Neural cell (in vitro differentiated cells): Measurements from ENCODE around the gene PTTG1. TPM values are rescaled to one million over a fixed set of nuclear protein-coding genes. Genes with fewer than 3 reads are reported as not detected.

Experiments
- H2AFZ ChIP-seq: fragments of 200-600, 300-800 bp; sonication (generic), shearing (Covaris generic); 2 replicates; pipeline ENCODE4 v1.6.0; 2014; ENCODE audit warnings: low read depth, mild to moderate bottlenecking, antibody characterized with exemption, low read length, moderate library complexity
- H3F3A ChIP-seq: fragments of 200-600 bp; shearing (Covaris generic); 2 replicates; pipeline ENCODE4 v1.6.1; 2016; ENCODE audit warnings: mild to moderate bottlenecking, moderate library complexity, mixed read lengths, antibody characterized with exemption, low read length; ENCODE audit not compliant: insufficient read depth, poor library complexity, severe bottlenecking
- H3K27ac ChIP-seq: fragments of 200-600, 300-800 bp; sonication (generic), shearing (Covaris generic); 2 replicates; pipeline ENCODE4 v1.5.1; 2014; ENCODE audit warnings: mild to moderate bottlenecking, low read length, moderate library complexity
- H3K27me3 ChIP-seq: fragments of 300-800, 200-600 bp; sonication (generic), shearing (Covaris generic); 2 replicates; pipeline ENCODE4 v1.6.0; 2014; ENCODE audit warnings: mild to moderate bottlenecking, low read depth, low read length, moderate library complexity; ENCODE audit not compliant: insufficient read depth
- H3K36me3 ChIP-seq: fragments of 300-800, 200-600 bp; sonication (generic), shearing (Covaris generic); 2 replicates; pipeline ENCODE4 v1.5.1; 2014; ENCODE audit warnings: mild to moderate bottlenecking, antibody characterized with exemption, low read length, moderate library complexity; ENCODE audit not compliant: insufficient read depth
- H3K4me2 ChIP-seq: fragments of 300-800, 200-600 bp; sonication (generic), shearing (Covaris generic); 2 replicates; pipeline ENCODE4 v1.6.0; 2014; ENCODE audit warnings: mild to moderate bottlenecking, low read length
- H3K4me3 ChIP-seq: fragments of 300-800, 200-600 bp; sonication (generic), shearing (Covaris generic); 2 replicates; pipeline ENCODE4 v1.5.1; 2014; ENCODE audit warnings: mild to moderate bottlenecking, low read length, moderate library complexity
- H3K79me2 ChIP-seq: fragments of 200-600 bp; shearing (Covaris generic); replicated peaks from 2 replicates; pipeline ENCODE4 v1.6.0; 2014; ENCODE audit warnings: mild to moderate bottlenecking, low read length, moderate library complexity; ENCODE audit not compliant: insufficient read depth
- H3K9ac ChIP-seq: fragments of 300-800, 200-600 bp; sonication (generic), shearing (Covaris generic); 2 replicates; pipeline ENCODE4 v1.6.1; 2016; ENCODE audit warnings: mild to moderate bottlenecking, low read length, mixed read lengths
- H3K9me2 ChIP-seq: fragments of 200-600 bp; shearing (Covaris generic); 2 replicates; pipeline ENCODE4 v1.6.1; 2016; ENCODE audit warnings: mild to moderate bottlenecking, low read length, mixed read lengths; ENCODE audit not compliant: insufficient read depth
- H3K9me3 ChIP-seq: fragments of 200-600, 300-800 bp; sonication (generic), shearing (Covaris generic); 2 replicates; pipeline ENCODE4 v1.6.1; 2016; ENCODE audit warnings: mild to moderate bottlenecking, mixed run types, low read length, moderate library complexity, mixed read lengths
- H4K20me1 ChIP-seq: fragments of 200-600 bp; shearing (Covaris generic); 2 replicates; pipeline ENCODE4 v1.6.1; 2016; ENCODE audit warnings: mild to moderate bottlenecking, mixed run types; ENCODE audit not compliant: insufficient read depth
- EP300 ChIP-seq: fragments of 450-650 bp; conservative IDR thresholded peaks from 2 replicates; pipeline ENCODE4 v1.6.1; 2014; ENCODE audit warnings: antibody characterized with exemption, mild to moderate bottlenecking, moderate library complexity; ENCODE audit not compliant: poor library complexity, severe bottlenecking
- EZH2 ChIP-seq: fragments of 200-600, 300-800 bp; shearing (Covaris generic), sonication (generic); IDR thresholded peaks from 2 replicates; pipeline ENCODE4 v1.6.1; 2014; ENCODE audit warnings: antibody characterized with exemption, low read length, borderline replicate concordance, mild to moderate bottlenecking; ENCODE audit not compliant: insufficient read depth, poor library complexity, severe bottlenecking
- MXI1 ChIP-seq: fragments of 450-650 bp; conservative IDR thresholded peaks from 2 replicates; pipeline ENCODE4 v1.6.1; 2014; ENCODE audit warnings: antibody characterized with exemption, mild to moderate bottlenecking; ENCODE audit not compliant: poor library complexity, severe bottlenecking
- POLR2AphosphoS5 ChIP-seq: IDR thresholded peaks from 2 replicates; pipeline ENCODE4 v1.6.1; 2012
- RAD21 ChIP-seq: fragments of 450-650 bp; conservative IDR thresholded peaks from 2 replicates; pipeline ENCODE4 v1.6.1; 2014; ENCODE audit warnings: antibody characterized with exemption, mild to moderate bottlenecking, moderate library complexity
- SMC3 ChIP-seq: fragments of 450-650 bp; conservative IDR thresholded peaks from 2 replicates; pipeline ENCODE4 v1.6.1; 2014; ENCODE audit warnings: antibody characterized with exemption, mild to moderate bottlenecking, moderate library complexity; ENCODE audit not compliant: poor library complexity
- TAF1 ChIP-seq: IDR thresholded peaks from 2 replicates; pipeline ENCODE4 v1.6.1; 2012; ENCODE audit warnings: low read depth
- polyA plus RNA-seq: library from polyadenylated mRNA; depleted of rRNA; stranded (reverse); fragments of >200 nt; gene quantifications from 2 replicates; pipeline ENCODE4 v1.2.3, GENCODE V29; 2014
- TF ChIP-seq, protein P1 (sequence below): fragments of 450-650 bp; IDR thresholded peaks from 2 replicates; pipeline ENCODE4 v1.5.1; 2014; ENCODE audit warnings: antibody characterized with exemption, mild to moderate bottlenecking, moderate library complexity; ENCODE audit not compliant: poor library complexity, severe bottlenecking
- TF ChIP-seq, protein P2 (sequence below): IDR thresholded peaks from 2 replicates; pipeline ENCODE4 v1.6.1; 2012; ENCODE audit warnings: borderline replicate concordance

The PTTG1 gene
- polyA plus RNA-seq, 1 donor from 2014 or later = 42.6 TPM

DNA sequence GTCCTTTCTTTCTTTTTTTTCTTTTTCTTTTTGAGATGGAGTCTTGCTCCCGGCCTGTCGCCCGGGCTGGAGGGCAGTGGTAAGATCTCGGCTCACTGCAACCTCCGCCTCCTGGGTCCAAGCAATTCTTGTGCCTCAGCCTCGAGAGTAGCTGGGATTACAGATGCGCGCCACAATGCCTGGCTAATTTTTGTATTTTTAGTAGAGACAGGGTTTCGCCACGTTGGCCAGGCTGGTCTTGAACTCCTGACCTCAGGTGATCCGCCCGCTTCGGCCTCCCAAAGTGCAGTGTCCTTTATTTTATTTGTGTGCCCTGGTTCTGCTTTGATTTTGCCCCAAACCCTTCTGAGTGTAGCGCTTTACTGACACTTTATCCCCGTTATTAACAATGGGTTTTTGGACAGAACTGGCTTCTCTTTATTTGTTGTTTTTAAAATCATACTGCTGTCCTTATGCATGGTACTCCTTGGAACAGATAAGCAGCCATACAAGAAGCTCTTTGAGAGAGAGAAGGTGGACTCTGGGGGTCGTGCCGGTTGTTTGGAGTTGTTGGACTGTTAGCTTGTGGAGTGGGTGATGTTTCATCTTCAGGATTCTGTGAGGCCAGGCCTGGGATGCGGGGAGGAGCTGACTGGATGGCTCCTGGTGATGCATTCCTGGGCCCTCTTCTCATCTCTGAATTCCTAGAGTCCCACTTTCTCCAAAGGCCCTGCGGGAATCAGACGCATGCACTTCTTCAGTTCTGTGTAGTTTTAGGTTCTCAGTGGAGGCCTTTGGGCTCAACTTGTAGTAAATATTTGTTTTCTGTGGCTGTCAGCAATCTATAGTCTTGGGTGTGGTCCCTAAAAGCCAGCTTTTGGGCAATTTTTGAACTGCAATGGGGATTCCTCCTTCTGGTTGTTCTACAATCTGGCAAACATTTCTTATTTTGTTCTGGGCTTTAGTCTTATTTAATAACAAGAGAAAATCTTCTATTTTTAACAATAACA is 47.8 kb downstream of the PTTG1 start:
- no peak overlapping the region for H3K4me3 ChIP-seq

DNA sequence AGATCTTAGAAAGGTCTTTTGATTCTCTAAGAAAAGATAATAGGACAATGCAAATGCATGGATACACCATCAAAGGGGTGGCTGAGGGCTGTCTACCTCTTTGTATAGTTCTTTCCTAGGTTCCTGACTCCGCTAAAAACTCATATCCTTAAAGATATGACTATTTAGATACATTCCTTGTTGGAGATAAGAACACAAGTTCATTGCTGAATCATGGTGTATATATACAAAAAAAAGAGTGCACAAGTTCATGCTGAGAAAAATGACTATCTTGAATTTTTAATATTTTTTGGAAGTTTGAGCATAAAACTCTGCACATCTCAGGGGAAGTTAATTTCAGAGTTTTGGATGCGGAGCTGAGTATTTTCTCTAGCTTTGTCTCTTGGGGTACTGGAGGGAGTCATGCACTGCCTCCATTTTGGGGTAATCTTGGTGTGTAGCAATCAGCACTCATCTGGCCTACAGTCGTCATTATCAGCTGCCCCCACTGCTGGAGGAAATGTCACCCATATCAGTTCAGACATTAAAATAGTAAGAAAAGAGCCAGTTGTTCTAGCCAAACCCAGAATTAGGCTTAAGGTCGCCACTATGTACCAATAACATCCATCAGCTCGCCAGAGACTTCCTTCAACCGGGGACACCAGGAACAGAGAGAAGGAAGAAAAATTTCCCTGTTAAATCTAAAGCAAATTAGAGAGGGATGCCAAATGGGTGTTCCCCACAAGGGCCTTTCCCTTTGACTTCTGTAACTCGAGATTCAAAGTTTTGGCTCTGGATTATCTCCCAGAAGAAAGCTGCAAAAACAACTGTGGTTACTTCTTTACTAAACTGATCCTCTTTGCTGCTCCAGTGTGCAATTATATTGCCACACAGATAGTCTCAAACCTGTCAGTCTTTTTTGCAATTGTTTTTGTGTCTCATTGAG is 49.0 kb downstream of the PTTG1 start:
- Histone ChIP-seq H3K9me2 (no peaks in the 10 kb centered on the region), H3K36me3 (no peaks in the 10 kb centered on the region), H2AFZ (no peak overlapping the region), H3K4me2 (no peak overlapping the region), H4K20me1 (no peaks in the 10 kb centered on the region), H3K9me3 (no peaks in the 10 kb centered on the region), H3K4me3 (no peak overlapping the region), H3K27me3 (no peaks in the 10 kb centered on the region), H3F3A (no peaks in the 10 kb centered on the region), H3K9ac (no peak overlapping the region), H3K79me2 (no peaks in the 10 kb centered on the region), H3K27ac (no peak overlapping the region)
- TF ChIP-seq RAD21 = no peak
- no peak for TF ChIP-seq SMC3
- no peak for TF ChIP-seq EP300
- TF ChIP-seq POLR2AphosphoS5 = no peak

More for the DNA sequence above, 47.8 kb downstream of the PTTG1 start:
- Histone ChIP-seq H3K4me2 (no peak overlapping the region), H3K9me3 (no peaks in the 10 kb centered on the region), H3K36me3 (no peaks in the 10 kb centered on the region), H3K27ac (no peak overlapping the region), H3K9me2 (no peaks in the 10 kb centered on the region), H3K9ac (no peak overlapping the region), H3F3A (no peaks in the 10 kb centered on the region), H4K20me1 (no peaks in the 10 kb centered on the region), H2AFZ (no peak overlapping the region), H3K79me2 (no peaks in the 10 kb centered on the region), H3K27me3 (no peaks in the 10 kb centered on the region)
- TF ChIP-seq TAF1 (no peak), POLR2AphosphoS5 (no peak), SMC3 (no peak)
- TF ChIP-seq, protein P1, sequence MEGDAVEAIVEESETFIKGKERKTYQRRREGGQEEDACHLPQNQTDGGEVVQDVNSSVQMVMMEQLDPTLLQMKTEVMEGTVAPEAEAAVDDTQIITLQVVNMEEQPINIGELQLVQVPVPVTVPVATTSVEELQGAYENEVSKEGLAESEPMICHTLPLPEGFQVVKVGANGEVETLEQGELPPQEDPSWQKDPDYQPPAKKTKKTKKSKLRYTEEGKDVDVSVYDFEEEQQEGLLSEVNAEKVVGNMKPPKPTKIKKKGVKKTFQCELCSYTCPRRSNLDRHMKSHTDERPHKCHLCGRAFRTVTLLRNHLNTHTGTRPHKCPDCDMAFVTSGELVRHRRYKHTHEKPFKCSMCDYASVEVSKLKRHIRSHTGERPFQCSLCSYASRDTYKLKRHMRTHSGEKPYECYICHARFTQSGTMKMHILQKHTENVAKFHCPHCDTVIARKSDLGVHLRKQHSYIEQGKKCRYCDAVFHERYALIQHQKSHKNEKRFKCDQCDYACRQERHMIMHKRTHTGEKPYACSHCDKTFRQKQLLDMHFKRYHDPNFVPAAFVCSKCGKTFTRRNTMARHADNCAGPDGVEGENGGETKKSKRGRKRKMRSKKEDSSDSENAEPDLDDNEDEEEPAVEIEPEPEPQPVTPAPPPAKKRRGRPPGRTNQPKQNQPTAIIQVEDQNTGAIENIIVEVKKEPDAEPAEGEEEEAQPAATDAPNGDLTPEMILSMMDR = no peak

DNA sequence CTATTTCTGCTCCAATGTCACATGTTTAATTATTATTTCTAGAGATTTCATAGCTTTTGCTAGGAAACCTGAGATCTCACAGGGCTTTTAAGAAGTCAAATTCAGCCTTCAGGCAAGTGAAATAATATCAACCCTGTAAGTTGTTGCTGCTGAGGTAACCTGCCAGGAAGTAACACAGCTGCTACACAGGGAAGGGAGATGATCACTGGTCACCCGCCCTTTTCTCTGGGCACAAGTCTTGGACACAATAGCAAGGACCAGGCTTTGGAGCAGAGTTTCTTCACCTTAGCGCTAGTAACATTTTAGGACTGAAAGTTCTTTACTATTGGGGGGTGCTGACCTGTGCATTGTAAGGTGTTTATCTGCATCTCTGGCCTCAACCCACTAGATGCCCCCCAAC is 50.1 kb downstream of the PTTG1 start:
- no peak overlapping the region for H3K27ac ChIP-seq
- H4K20me1 ChIP-seq = no peaks in the 10 kb centered on the region
- H3K9me2 ChIP-seq = no peaks in the 10 kb centered on the region
- no peaks in the 10 kb centered on the region for H3F3A ChIP-seq
- H3K4me3 ChIP-seq = no peak overlapping the region
- H3K36me3 ChIP-seq = no peaks in the 10 kb centered on the region
- H2AFZ ChIP-seq = no peak overlapping the region
- no peak overlapping the region for H3K9ac ChIP-seq
- no peak for TF ChIP-seq SMC3
- TF ChIP-seq EZH2 = no peak
- no peak for TF ChIP-seq POLR2AphosphoS5
- TF ChIP-seq TAF1 = no peak
- TF ChIP-seq, protein P2, sequence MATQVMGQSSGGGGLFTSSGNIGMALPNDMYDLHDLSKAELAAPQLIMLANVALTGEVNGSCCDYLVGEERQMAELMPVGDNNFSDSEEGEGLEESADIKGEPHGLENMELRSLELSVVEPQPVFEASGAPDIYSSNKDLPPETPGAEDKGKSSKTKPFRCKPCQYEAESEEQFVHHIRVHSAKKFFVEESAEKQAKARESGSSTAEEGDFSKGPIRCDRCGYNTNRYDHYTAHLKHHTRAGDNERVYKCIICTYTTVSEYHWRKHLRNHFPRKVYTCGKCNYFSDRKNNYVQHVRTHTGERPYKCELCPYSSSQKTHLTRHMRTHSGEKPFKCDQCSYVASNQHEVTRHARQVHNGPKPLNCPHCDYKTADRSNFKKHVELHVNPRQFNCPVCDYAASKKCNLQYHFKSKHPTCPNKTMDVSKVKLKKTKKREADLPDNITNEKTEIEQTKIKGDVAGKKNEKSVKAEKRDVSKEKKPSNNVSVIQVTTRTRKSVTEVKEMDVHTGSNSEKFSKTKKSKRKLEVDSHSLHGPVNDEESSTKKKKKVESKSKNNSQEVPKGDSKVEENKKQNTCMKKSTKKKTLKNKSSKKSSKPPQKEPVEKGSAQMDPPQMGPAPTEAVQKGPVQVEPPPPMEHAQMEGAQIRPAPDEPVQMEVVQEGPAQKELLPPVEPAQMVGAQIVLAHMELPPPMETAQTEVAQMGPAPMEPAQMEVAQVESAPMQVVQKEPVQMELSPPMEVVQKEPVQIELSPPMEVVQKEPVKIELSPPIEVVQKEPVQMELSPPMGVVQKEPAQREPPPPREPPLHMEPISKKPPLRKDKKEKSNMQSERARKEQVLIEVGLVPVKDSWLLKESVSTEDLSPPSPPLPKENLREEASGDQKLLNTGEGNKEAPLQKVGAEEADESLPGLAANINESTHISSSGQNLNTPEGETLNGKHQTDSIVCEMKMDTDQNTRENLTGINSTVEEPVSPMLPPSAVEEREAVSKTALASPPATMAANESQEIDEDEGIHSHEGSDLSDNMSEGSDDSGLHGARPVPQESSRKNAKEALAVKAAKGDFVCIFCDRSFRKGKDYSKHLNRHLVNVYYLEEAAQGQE = no peak
- TF ChIP-seq RAD21 = no peak
- TF ChIP-seq MXI1 = no peak
- no peak for TF ChIP-seq EP300
- TF ChIP-seq, protein P1 = no peak
- H3K4me2 ChIP-seq = no peak overlapping the region
- no peaks in the 10 kb centered on the region for H3K79me2 ChIP-seq
- no peaks in the 10 kb centered on the region for H3K27me3 ChIP-seq
- H3K9me3 ChIP-seq = no peaks in the 10 kb centered on the region
